ENCODE data around the gene USP40.

The USP40 gene

DNA sequence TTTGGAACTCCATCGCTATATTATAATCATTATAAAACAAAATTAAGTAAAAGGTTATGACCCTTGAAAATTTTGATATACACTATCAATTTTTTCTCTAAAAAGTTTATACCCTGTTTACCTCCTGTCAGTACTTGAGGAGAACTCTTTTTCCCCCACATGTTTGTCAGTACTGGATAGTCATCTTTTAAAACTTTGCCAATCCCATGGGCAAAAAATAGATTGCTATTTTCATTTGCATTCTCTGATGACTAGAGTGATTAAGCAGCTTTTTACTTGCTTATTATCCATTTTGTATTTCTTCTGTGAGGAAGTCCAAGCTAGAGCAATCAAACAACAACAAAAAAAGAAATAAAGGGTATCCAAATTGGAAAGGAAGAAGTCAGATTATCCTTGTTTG, 135.9 kb downstream of the USP40 start (continued):
- TF ChIP-seq ZNF211 (tag by site-specific recombination; IDR thresholded peaks at IDR 0.05; ENCODE audit: low read depth), result no peak
- no peak for TF ChIP-seq ZBTB26 (tag by site-specific recombination; optimal IDR thresholded peaks at IDR 0.05)
- TF ChIP-seq ZNF19 (tag by site-specific recombination; IDR thresholded peaks at IDR 0.05; ENCODE audit: low read depth), result no peak
- no peak for TF ChIP-seq ZNF157 (tag by site-specific recombination; IDR thresholded peaks at IDR 0.05)
- TF ChIP-seq ZNF776 (tag by site-specific recombination; IDR thresholded peaks at IDR 0.05; ENCODE audit: borderline replicate concordance), result no peak
- TF ChIP-seq ZNF37A (tag by site-specific recombination; IDR thresholded peaks at IDR 0.05), result no peak

DNA sequence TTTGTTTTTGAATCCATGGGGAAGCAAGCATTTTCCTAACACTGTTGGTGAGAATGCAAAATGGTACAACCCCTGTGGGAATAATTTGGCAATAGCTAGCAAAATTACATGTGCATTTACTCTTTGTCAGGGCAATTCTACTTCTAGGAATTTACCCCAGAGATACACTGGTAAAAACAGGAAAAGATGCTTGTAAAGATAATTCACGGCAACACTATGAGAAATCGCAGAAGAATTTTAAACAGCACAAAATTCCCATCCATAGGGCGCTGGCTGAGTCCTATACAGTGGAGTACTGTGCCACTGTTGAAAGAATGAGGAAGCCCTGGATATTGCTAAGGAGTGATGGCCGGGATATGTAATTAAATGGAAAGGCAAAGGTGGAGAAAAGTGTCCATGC, 136.5 kb downstream of the USP40 start:
- H3K9me3 ChIP-seq (ENCODE audit: control insufficient read depth, insufficient read depth, low read depth, low read length), result no peaks in the 10 kb centered on the region
- ChIA-PET POLR2A (no interaction called here), CTCF (no interaction called here)
- 0 out of 2 replicates have a peak, but pooled peaks cover 6% of the 10 kb centered on the region for H3K4me1 ChIP-seq (ENCODE audit: control insufficient read depth, insufficient read depth, low read length)
- TF ChIP-seq, protein P1, sequence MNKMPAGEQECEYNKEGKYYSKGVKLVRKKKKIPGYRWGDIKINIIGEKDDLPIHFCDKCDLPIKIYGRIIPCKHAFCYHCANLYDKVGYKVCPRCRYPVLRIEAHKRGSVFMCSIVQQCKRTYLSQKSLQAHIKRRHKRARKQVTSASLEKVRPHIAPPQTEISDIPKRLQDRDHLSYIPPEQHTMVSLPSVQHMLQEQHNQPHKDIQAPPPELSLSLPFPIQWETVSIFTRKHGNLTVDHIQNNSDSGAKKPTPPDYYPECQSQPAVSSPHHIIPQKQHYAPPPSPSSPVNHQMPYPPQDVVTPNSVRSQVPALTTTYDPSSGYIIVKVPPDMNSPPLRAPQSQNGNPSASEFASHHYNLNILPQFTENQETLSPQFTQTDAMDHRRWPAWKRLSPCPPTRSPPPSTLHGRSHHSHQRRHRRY (tag by site-specific recombination; IDR thresholded peaks at IDR 0.05), result no peak
- no peak for TF ChIP-seq ZNF2 (tag by site-specific recombination; IDR thresholded peaks at IDR 0.05)
- H3K27ac ChIP-seq (ENCODE audit: extremely low read depth, low read depth, low read length), result no peak overlapping the region
- peaks cover 0 to 4% of the 10 kb centered on the region in 2 experiments; a peak in 1 of 3 replicates for H3K36me3 ChIP-seq (ENCODE audit: control insufficient read depth in 2 of 2, insufficient read depth in 1 of 2, low read length in 2 of 2)
- H3K4me3 ChIP-seq (ENCODE audit: low read depth, low read length), result no peak overlapping the region

- Histone ChIP-seq H3K4me3 (ENCODE audit: low read depth, low read length) (no peak overlapping the region), H3K27ac (ENCODE audit: extremely low read depth, low read depth, low read length) (no peak overlapping the region), H3K9me3 (ENCODE audit: control insufficient read depth, insufficient read depth, low read depth, low read length) (no peaks in the 10 kb centered on the region), H3K36me3 (ENCODE audit: control insufficient read depth in 2 of 2, insufficient read depth in 1 of 2, low read length in 2 of 2) (no peaks in the 10 kb centered on the region), H3K4me1 (ENCODE audit: control insufficient read depth, insufficient read depth, low read length) (0 out of 2 replicates have a peak, but pooled peaks cover 2% of the 10 kb centered on the region)
- POLR2A ChIA-PET, result no interaction called here
- CTCF ChIA-PET, result no interaction called here
- no peak for TF ChIP-seq ZNF626 (tag by site-specific recombination; IDR thresholded peaks at IDR 0.05)
- TF ChIP-seq, protein P2, sequence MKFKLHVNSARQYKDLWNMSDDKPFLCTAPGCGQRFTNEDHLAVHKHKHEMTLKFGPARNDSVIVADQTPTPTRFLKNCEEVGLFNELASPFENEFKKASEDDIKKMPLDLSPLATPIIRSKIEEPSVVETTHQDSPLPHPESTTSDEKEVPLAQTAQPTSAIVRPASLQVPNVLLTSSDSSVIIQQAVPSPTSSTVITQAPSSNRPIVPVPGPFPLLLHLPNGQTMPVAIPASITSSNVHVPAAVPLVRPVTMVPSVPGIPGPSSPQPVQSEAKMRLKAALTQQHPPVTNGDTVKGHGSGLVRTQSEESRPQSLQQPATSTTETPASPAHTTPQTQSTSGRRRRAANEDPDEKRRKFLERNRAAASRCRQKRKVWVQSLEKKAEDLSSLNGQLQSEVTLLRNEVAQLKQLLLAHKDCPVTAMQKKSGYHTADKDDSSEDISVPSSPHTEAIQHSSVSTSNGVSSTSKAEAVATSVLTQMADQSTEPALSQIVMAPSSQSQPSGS (tag by site-specific recombination; IDR thresholded peaks at IDR 0.05; ENCODE audit: low read depth), result no peak
- TF ChIP-seq ZNF830 (tag by site-specific recombination; IDR thresholded peaks at IDR 0.05; ENCODE audit: low read depth), result no peak
- no peak for TF ChIP-seq ZNF529 (tag by site-specific recombination; IDR thresholded peaks at IDR 0.05; ENCODE audit: insufficient replicate concordance)
- TF ChIP-seq, protein P3, sequence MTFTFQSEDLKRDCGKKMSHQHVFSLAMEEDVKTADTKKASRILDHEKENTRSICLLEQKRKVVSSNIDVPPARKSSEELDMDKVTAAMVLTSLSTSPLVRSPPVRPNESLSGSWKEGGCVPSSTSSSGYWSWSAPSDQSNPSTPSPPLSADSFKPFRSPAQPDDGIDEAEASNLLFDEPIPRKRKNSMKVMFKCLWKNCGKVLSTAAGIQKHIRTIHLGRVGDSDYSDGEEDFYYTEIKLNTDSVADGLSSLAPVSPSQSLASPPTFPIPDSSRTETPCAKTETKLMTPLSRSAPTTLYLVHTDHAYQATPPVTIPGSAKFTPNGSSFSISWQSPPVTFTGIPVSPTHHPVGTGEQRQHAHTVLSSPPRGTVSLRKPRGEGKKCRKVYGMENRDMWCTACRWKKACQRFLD (tag by site-specific recombination; IDR thresholded peaks at IDR 0.05), result no peak
- TF ChIP-seq REPIN1 (tag by site-specific recombination; IDR thresholded peaks at IDR 0.05; ENCODE audit: low read depth), result no peak
- no peak for TF ChIP-seq ZNF16 (tag by site-specific recombination; IDR thresholded peaks at IDR 0.05; ENCODE audit: low read depth)
- TF ChIP-seq AEBP2 (tag by site-specific recombination; IDR thresholded peaks at IDR 0.05; ENCODE audit: borderline replicate concordance), result no peak
- no peak for TF ChIP-seq ZFP41 (tag by site-specific recombination; IDR thresholded peaks at IDR 0.05; ENCODE audit: borderline replicate concordance)
- no peak for TF ChIP-seq ZNF530 (tag by site-specific recombination; IDR thresholded peaks at IDR 0.05; ENCODE audit: low read depth)
- no peak for TF ChIP-seq ZNF366 (tag by site-specific recombination; conservative IDR thresholded peaks at IDR 0.05)
- TF ChIP-seq ZNF2 (tag by site-specific recombination; IDR thresholded peaks at IDR 0.05), result no peak
- TF ChIP-seq, protein P4, sequence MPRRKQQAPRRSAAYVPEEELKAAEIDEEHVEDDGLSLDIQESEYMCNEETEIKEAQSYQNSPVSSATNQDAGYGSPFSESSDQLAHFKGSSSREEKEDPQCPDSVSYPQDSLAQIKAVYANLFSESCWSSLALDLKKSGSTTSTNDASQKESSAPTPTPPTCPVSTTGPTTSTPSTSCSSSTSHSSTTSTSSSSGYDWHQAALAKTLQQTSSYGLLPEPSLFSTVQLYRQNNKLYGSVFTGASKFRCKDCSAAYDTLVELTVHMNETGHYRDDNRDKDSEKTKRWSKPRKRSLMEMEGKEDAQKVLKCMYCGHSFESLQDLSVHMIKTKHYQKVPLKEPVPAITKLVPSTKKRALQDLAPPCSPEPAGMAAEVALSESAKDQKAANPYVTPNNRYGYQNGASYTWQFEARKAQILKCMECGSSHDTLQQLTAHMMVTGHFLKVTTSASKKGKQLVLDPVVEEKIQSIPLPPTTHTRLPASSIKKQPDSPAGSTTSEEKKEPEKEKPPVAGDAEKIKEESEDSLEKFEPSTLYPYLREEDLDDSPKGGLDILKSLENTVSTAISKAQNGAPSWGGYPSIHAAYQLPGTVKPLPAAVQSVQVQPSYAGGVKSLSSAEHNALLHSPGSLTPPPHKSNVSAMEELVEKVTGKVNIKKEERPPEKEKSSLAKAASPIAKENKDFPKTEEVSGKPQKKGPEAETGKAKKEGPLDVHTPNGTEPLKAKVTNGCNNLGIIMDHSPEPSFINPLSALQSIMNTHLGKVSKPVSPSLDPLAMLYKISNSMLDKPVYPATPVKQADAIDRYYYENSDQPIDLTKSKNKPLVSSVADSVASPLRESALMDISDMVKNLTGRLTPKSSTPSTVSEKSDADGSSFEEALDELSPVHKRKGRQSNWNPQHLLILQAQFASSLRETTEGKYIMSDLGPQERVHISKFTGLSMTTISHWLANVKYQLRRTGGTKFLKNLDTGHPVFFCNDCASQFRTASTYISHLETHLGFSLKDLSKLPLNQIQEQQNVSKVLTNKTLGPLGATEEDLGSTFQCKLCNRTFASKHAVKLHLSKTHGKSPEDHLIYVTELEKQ (tag by site-specific recombination; IDR thresholded peaks at IDR 0.05; ENCODE audit: borderline replicate concordance), result no peak
Observed at GRCh38 chr2:233429175-233429897, 137.2 kb downstream of the USP40 start.

All from HEK293 (cell line).